EL (cell line): ENCODE measurements around the gene NACAD.
A peak's percentile ranks its signal among the peaks of the same experiment; 100 is the strongest.
"Not testable (repeated sequence)": the region's sequence is repeated elsewhere in the genome, so short reads cannot be mapped to it uniquely, and the experiment has no call there.

ENCODE experiments used
- DNase-seq: peaks from one replicate; pipeline ENCODE4 v3.0.0-alpha.2; 2016

Gene NACAD

GRCh38 chr7:45044338-45044737, 44.4 kb downstream of the NACAD start:
- no peak for DNase-seq

DNA sequence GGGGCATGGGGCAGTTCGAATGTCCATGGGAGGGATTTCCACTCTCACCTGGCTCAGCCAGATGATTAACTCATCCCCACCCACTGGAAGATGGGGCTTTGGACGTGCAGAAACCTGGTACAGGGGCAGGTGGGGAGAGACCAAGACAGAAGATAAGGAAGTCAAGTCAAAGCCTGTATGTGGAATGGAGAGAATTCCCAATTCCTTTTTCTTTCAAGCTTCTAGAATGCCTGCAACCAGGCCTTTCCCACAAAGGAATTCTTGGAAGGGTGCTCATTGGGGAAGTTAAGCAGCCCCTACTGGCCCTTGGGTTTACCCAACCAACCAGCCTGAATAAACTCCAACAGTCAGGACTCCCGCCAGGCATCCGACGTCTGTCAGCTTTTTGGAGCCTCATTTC, 49.7 kb downstream of the NACAD start:
- DNase-seq, result no peak

DNA sequence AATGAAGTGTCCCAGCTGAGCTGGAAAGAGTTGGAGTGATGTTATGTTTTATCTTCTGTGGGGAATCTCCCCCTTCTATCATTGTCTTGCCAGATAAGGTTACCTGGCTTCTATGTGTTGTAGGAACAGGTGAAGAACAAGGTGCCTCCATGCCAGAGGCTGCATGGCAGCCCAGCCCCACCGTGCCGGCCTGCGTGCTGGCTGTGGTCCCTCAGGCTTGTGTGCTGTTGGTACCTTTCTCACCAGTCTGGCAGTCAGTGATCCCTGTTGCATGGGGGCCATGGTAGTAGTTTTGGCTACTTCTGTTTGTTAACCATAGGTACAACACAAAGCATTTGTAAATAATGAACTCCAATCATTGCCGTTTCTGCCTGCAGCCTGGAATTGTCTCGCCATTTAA, 50.9 kb downstream of the NACAD start:
- DNase-seq, result no peak

GRCh38 chr7:45036796-45037195, 52.0 kb downstream of the NACAD start:
- DNase-seq, result no peak

GRCh38 chr7:45036317-45036716, 52.5 kb downstream of the NACAD start:
- DNase-seq, result no peak

DNA sequence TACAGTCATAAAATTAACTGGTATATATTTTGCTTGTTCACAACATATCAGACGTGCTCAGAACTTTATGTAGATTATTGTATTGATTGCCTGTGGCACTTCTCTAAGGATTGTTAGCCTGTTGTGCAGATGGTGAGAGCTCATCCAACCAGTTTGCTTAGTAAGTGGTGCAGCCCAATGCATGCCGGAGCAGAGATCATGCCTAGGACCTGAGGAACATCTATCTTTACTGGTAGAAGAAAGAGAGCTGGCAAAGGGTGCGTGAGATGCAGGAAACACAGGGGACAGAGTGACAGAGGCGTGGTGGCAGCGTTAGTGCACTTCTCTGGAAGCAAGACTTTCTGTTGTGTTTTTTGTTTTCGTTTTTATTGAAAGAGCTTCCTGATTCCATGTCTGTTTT, 52.9 kb downstream of the NACAD start:
- no peak for DNase-seq

DNA sequence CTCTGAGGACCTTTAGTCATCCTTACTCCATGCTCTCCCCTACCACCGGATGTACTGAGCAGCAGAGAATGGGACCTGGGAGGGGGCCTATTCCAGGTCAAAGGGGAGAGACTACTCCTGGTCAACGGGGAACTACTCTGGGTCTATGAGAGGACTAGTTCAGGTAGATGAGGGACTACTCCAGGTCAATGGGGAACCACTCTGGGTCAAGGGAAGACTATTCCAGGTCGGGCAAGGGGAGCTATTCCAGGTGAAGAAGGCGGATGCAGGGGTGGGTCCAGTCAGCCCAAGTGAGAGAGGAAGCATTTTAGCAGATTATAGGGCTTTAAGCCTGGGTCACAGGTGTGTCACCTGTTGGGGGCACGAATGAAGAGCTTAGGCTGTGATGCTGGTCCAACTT, 53.4 kb downstream of the NACAD start:
- no peak for DNase-seq

GRCh38 chr7:45034710-45035109, 54.1 kb downstream of the NACAD start:
- DNase-seq, result not testable (repeated sequence)

- no peak for DNase-seq
These were observed 54.9 kb downstream of the NACAD start for GRCh38 chr7:45033931-45034290.

GRCh38 chr7:45033261-45033930, 55.4 kb downstream of the NACAD start:
- peak; percentile 30 for DNase-seq

GRCh38 chr7:45032421-45032820, 56.3 kb downstream of the NACAD start:
- no peak for DNase-seq

DNA sequence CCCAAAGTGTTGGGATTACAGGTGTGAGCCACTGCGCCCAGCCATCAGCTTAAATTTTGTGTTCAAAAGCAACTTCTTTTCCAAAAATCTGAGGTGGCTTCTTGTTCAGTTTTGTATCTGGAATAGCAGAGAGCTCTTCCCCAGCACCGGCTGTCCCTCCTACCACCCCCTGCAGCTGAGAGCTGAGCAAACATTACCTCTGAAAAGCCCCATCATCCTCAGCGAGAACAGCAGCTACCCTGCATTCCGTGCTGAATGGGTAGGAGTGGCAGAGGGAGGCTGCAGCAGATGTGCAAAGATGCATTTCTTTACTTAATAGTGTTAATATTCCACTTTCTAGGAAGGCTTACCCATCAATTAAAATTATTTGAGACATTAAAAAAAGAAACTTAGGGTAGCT, 56.9 kb downstream of the NACAD start:
- no peak for DNase-seq
